ENCODE results near the gene NPFF. TPM values are rescaled to one million over a fixed set of nuclear protein-coding genes. Genes with fewer than 3 reads are reported as not detected.

Gene NPFF
- polyA plus RNA-seq, 6 donors from 2014 or later = not detected

Other genes with a start within 250 kb of the NPFF start
- gene ESPL1, start 239.2 kb downstream of the NPFF start, polyA plus RNA-seq (ENCODE audit: low read depth in 6 of 6) = under 1 TPM in 3 of 6 donors, not detected in 3; 0.12 to 0.40 (median 0.23) TPM
- gene PFDN5, start 211.9 kb downstream of the NPFF start, polyA plus RNA-seq (ENCODE audit: low read depth in 6 of 6) = 1,000 to 10,000 TPM; 1,564 to 1,943 (median 1,771) TPM
- 10 to 100 TPM; 52.3 to 94.2 (median 60.4) TPM for gene MYG1, start 207.8 kb downstream of the NPFF start, polyA plus RNA-seq (ENCODE audit: low read depth in 6 of 6)
- gene AAAS, start 185.9 kb downstream of the NPFF start, polyA plus RNA-seq (ENCODE audit: low read depth in 6 of 6) = 10 to 100 TPM; 34.9 to 49.9 (median 38.5) TPM
- gene SP7, start 171.1 kb downstream of the NPFF start, polyA plus RNA-seq (ENCODE audit: low read depth in 6 of 6) = under 1 TPM in 3 of 6 donors, not detected in 3; 0.17 to 0.33 (median 0.27) TPM
- 10 to 100 TPM in 5 of 6 donors, 1 to 10 TPM in 1; 8.3 to 17.5 (median 12.7) TPM for gene SP1, start 127.3 kb downstream of the NPFF start, polyA plus RNA-seq (ENCODE audit: low read depth in 6 of 6)
- gene AMHR2, start 83.6 kb downstream of the NPFF start, polyA plus RNA-seq (ENCODE audit: low read depth in 6 of 6) = not detected
- 1,000 to 10,000 TPM in 1 of 6 donors, 100 to 1,000 TPM in 5; 660 to 1,169 (median 730) TPM for gene PRR13, start 65.8 kb downstream of the NPFF start, polyA plus RNA-seq (ENCODE audit: low read depth in 6 of 6)
- 100 to 1,000 TPM; 116 to 172 (median 146) TPM for gene PCBP2, start 55.4 kb downstream of the NPFF start, polyA plus RNA-seq (ENCODE audit: low read depth in 6 of 6)
- gene MAP3K12, start 8.0 kb downstream of the NPFF start, polyA plus RNA-seq (ENCODE audit: low read depth in 6 of 6) = 1 to 10 TPM in 4 of 6 donors, under 1 TPM in 1, not detected in 1; 1.00 to 1.8 (median 1.4) TPM
- gene TARBP2, start 6.2 kb downstream of the NPFF start, polyA plus RNA-seq (ENCODE audit: low read depth in 6 of 6) = 10 to 100 TPM; 14.8 to 29.0 (median 18.5) TPM
- 10 to 100 TPM; 12.2 to 18.7 (median 16.2) TPM for gene ATF7, start 118.9 kb upstream of the NPFF start, polyA plus RNA-seq (ENCODE audit: low read depth in 6 of 6)
- 100 to 1,000 TPM; 491 to 654 (median 582) TPM for gene ATP5MC2, start 168.6 kb upstream of the NPFF start, polyA plus RNA-seq (ENCODE audit: low read depth in 6 of 6)
- gene CALCOCO1, start 220.0 kb upstream of the NPFF start, polyA plus RNA-seq (ENCODE audit: low read depth in 6 of 6) = 10 to 100 TPM; 65.8 to 93.2 (median 78.8) TPM
- not detected for gene CISTR, start 244.5 kb upstream of the NPFF start, polyA plus RNA-seq (ENCODE audit: low read depth in 6 of 6)